ENCODE results near the gene PGA4.
"Not testable (repeated sequence)": the region's sequence is repeated elsewhere in the genome, so short reads cannot be mapped to it uniquely, and the experiment has no call there.

The PGA4 gene

DNA sequence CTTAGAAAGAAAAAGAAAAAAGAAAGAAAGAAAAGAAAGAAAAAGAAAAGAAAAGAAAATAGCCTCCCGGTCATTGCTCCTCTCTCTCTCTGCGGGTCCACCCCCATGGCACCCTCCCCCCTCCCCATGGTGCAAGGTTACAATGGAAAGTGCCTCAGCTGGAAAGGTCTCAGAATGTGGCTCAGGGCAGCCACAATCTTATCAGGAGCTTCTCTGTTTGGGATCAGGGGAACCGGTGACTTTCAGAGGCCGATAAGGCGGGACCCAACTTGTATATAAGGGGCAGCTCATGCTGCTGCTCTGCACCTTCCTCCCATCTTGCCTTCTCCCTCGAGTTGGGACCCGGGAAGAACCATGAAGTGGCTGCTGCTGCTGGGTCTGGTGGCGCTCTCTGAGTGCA, at the start of gene PGA4:
Gene PGA4 (plus strand): TSS at position 301 of the 400 bp plus-strand sequence. CDS start 54 bp downstream, at position 355.
- not testable (repeated sequence) for H3K79me2 ChIP-seq (ENCODE audit: insufficient read depth, low read length); H3K4me1 ChIP-seq (ENCODE audit: insufficient read depth, low read length); H3K4me2 ChIP-seq (ENCODE audit: insufficient read depth, low read length); H3K4me3 ChIP-seq (ENCODE audit: low read depth in 1 of 2, low read length in 2 of 2); H3K36me3 ChIP-seq (ENCODE audit: insufficient read depth, low read length); DNase-seq; H3K9me3 ChIP-seq (ENCODE audit: insufficient read depth, low read length, severe bottlenecking); ATAC-seq (ENCODE audit: insufficient read depth, low read depth); H3K9ac ChIP-seq (ENCODE audit: low read depth, low read length); H2AFZ ChIP-seq (ENCODE audit: low read depth, low read length); H3K27ac ChIP-seq (ENCODE audit: low read length); H3K27me3 ChIP-seq (ENCODE audit: insufficient read depth, low read length, poor library complexity); H4K20me1 ChIP-seq (ENCODE audit: insufficient read depth, low read length)

DNA sequence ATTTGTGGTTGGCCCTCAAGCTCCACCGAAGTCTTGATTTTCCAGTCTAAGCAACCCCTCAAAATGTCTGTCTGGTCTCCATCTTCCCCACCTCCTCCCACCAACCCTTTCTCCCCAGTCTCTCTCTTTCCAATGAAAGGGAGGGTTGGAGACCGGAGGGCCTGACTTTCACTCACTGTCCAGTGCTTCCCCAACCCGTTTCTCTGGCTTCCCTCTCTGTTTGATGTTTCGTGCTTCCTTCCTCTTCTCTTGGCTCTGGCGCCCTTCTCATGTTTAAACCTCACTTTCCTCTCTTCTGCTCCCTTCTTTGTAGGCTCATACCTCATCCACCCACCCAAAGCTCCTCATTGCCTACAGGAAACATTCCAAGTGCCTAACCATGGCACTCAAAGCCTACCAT, 49.8 kb upstream of the PGA4 start:
- H3K4me2 ChIP-seq (ENCODE audit: insufficient read depth, low read length), result no peak overlapping the region
- H2AFZ ChIP-seq (ENCODE audit: low read depth, low read length), result no peak overlapping the region
- H3K27me3 ChIP-seq (ENCODE audit: insufficient read depth, low read length, poor library complexity), result peaks cover 8% of the 10 kb centered on the region
- no peaks in the 10 kb centered on the region for H3K9me3 ChIP-seq (ENCODE audit: insufficient read depth, low read length, severe bottlenecking)
- no peaks in the 10 kb centered on the region for H4K20me1 ChIP-seq (ENCODE audit: insufficient read depth, low read length)
- no peak overlapping the region for H3K4me3 ChIP-seq (ENCODE audit: low read depth in 1 of 2, low read length in 2 of 2)
- H3K9ac ChIP-seq (ENCODE audit: low read depth, low read length), result no peak overlapping the region
- H3K27ac ChIP-seq (ENCODE audit: low read length), result no peak overlapping the region
- no peaks in the 10 kb centered on the region for H3K4me1 ChIP-seq (ENCODE audit: insufficient read depth, low read length)
- no peak for TF ChIP-seq EZH2 (IDR thresholded peaks at IDR 0.05; ENCODE audit: borderline replicate concordance, low read depth, low read length, severe bottlenecking)
- TF ChIP-seq, protein P1, sequence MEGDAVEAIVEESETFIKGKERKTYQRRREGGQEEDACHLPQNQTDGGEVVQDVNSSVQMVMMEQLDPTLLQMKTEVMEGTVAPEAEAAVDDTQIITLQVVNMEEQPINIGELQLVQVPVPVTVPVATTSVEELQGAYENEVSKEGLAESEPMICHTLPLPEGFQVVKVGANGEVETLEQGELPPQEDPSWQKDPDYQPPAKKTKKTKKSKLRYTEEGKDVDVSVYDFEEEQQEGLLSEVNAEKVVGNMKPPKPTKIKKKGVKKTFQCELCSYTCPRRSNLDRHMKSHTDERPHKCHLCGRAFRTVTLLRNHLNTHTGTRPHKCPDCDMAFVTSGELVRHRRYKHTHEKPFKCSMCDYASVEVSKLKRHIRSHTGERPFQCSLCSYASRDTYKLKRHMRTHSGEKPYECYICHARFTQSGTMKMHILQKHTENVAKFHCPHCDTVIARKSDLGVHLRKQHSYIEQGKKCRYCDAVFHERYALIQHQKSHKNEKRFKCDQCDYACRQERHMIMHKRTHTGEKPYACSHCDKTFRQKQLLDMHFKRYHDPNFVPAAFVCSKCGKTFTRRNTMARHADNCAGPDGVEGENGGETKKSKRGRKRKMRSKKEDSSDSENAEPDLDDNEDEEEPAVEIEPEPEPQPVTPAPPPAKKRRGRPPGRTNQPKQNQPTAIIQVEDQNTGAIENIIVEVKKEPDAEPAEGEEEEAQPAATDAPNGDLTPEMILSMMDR (IDR thresholded peaks at IDR 0.05; ENCODE audit: borderline replicate concordance, extremely low read depth, low read length, poor library complexity, severe bottlenecking), result no peak
- H3K79me2 ChIP-seq (ENCODE audit: insufficient read depth, low read length), result no peaks in the 10 kb centered on the region
- DNase-seq, result no peak
- no peak for ATAC-seq (ENCODE audit: insufficient read depth, low read depth)
- H3K36me3 ChIP-seq (ENCODE audit: insufficient read depth, low read length), result no peaks in the 10 kb centered on the region

DNA sequence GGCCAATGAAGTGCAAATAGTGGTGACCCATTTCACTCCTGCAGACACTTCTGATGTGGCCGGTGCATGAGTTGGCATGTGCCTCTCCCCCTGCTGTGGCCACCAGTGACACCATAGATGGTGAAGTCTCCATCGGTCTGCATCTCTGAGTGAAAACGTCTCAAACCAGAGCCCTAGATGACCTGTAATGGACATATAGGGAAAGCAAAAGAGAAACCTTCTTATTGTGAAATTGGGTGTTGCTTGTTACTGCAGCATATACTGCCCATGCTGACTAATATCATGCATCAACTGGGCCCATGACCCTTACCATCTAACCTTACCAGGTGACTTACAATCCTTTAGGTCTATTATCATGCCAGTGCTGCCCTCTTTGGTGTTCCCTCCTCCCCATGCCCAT, 49.3 kb upstream of the PGA4 start:
- no peak overlapping the region for H3K4me2 ChIP-seq (ENCODE audit: insufficient read depth, low read length)
- ATAC-seq (ENCODE audit: insufficient read depth, low read depth), result no peak

DNA sequence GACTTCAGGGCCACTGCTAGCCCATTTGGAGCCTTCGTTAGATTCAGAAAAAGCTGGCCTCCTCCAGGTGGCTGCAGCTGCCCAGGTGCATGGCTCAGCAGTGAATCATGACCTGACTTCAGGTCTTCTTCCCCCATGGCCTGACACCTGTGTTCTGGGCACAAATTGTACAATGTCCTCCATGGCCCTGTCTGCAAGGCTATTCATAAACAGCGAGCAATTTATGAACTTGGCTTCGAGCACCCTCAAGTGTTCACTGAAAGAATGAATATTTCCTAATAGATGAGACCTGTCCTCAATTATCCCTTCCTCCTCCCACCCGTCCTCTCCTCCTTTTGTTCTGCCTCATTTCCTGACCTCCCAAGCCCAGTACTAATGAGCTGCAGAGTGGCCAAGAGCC, 48.7 kb upstream of the PGA4 start:
- no peak overlapping the region for H3K4me3 ChIP-seq (ENCODE audit: low read depth in 1 of 2, low read length in 2 of 2)
- H3K36me3 ChIP-seq (ENCODE audit: insufficient read depth, low read length), result no peaks in the 10 kb centered on the region
- no peak for TF ChIP-seq EZH2 (IDR thresholded peaks at IDR 0.05; ENCODE audit: borderline replicate concordance, low read depth, low read length, severe bottlenecking)
- TF ChIP-seq, protein P1 (IDR thresholded peaks at IDR 0.05; ENCODE audit: borderline replicate concordance, extremely low read depth, low read length, poor library complexity, severe bottlenecking), result no peak
- no peak overlapping the region for H3K9ac ChIP-seq (ENCODE audit: low read depth, low read length)
- H3K4me2 ChIP-seq (ENCODE audit: insufficient read depth, low read length), result no peak overlapping the region
- H3K79me2 ChIP-seq (ENCODE audit: insufficient read depth, low read length), result no peaks in the 10 kb centered on the region
- H4K20me1 ChIP-seq (ENCODE audit: insufficient read depth, low read length), result no peaks in the 10 kb centered on the region
- H3K27ac ChIP-seq (ENCODE audit: low read length), result no peak overlapping the region
- H3K27me3 ChIP-seq (ENCODE audit: insufficient read depth, low read length, poor library complexity), result peaks cover 8% of the 10 kb centered on the region
- no peaks in the 10 kb centered on the region for H3K9me3 ChIP-seq (ENCODE audit: insufficient read depth, low read length, severe bottlenecking)
- ATAC-seq (ENCODE audit: insufficient read depth, low read depth) (no peak), DNase-seq (no peak)
- H2AFZ ChIP-seq (ENCODE audit: low read depth, low read length), result no peak overlapping the region
- no peaks in the 10 kb centered on the region for H3K4me1 ChIP-seq (ENCODE audit: insufficient read depth, low read length)

More for the DNA sequence above, 49.3 kb upstream of the PGA4 start:
- H3K9ac ChIP-seq (ENCODE audit: low read depth, low read length), result no peak overlapping the region
- H4K20me1 ChIP-seq (ENCODE audit: insufficient read depth, low read length), result no peaks in the 10 kb centered on the region
- no peak for DNase-seq
- H2AFZ ChIP-seq (ENCODE audit: low read depth, low read length), result no peak overlapping the region
- H3K4me3 ChIP-seq (ENCODE audit: low read depth in 1 of 2, low read length in 2 of 2), result no peak overlapping the region
- peaks cover 8% of the 10 kb centered on the region for H3K27me3 ChIP-seq (ENCODE audit: insufficient read depth, low read length, poor library complexity)
- H3K4me1 ChIP-seq (ENCODE audit: insufficient read depth, low read length), result no peaks in the 10 kb centered on the region
- no peaks in the 10 kb centered on the region for H3K9me3 ChIP-seq (ENCODE audit: insufficient read depth, low read length, severe bottlenecking)
- no peak overlapping the region for H3K27ac ChIP-seq (ENCODE audit: low read length)
- no peaks in the 10 kb centered on the region for H3K36me3 ChIP-seq (ENCODE audit: insufficient read depth, low read length)
- no peaks in the 10 kb centered on the region for H3K79me2 ChIP-seq (ENCODE audit: insufficient read depth, low read length)
- TF ChIP-seq, protein P1 (IDR thresholded peaks at IDR 0.05; ENCODE audit: borderline replicate concordance, extremely low read depth, low read length, poor library complexity, severe bottlenecking), result no peak
